MV-4-11 (cell line): ENCODE measurements around the gene LGALS14.

Experiments used
- DNase-seq: peaks from one replicate; lab custom pipeline; 2025; lab: John Stamatoyannopoulos, UW

Gene LGALS14

GRCh38 chr19:39746836-39747529 is 42.7 kb downstream of the LGALS14 start:
- DNase-seq: no peak

- DNase-seq: no peak
These were observed 45.7 kb downstream of the LGALS14 start for GRCh38 chr19:39749981-39750380.

- DNase-seq: no peak
These were observed 48.1 kb downstream of the LGALS14 start for GRCh38 chr19:39752390-39752789.

- no peak for DNase-seq
These were observed 48.5 kb downstream of the LGALS14 start for GRCh38 chr19:39752795-39753194.

GRCh38 chr19:39754544-39754943 is 50.3 kb downstream of the LGALS14 start:
- no peak for DNase-seq

GRCh38 chr19:39754971-39755370 is 50.7 kb downstream of the LGALS14 start:
- DNase-seq: peak; percentile 52
